Measurements from ENCODE around the gene MLPH.

MLPH gene

GRCh38 chr2:237457388-237457941 lies 29.6 kb upstream of the MLPH start:
- DNase-seq (ENCODE audit: low read depth): no peak
- no peak for TF ChIP-seq CTCF (IDR thresholded peaks at IDR 0.05; ENCODE audit: control insufficient read depth, extremely low read depth, insufficient read depth)
- no peak overlapping the region for H3K4me3 ChIP-seq (ENCODE audit: low read depth, low read length)

- TF ChIP-seq CTCF (IDR thresholded peaks at IDR 0.05; ENCODE audit: control insufficient read depth, extremely low read depth, insufficient read depth): no peak
Measured at GRCh38 chr2:237458519-237458918, 28.5 kb upstream of the MLPH start.

GRCh38 chr2:237459226-237459625 lies 27.8 kb upstream of the MLPH start:
- no peak for TF ChIP-seq CTCF (IDR thresholded peaks at IDR 0.05; ENCODE audit: control insufficient read depth, extremely low read depth, insufficient read depth)
- DNase-seq (ENCODE audit: low read depth): no peak
- no peak overlapping the region for H3K4me3 ChIP-seq (ENCODE audit: low read depth, low read length)

More at GRCh38 chr2:237458519-237458918, 28.5 kb upstream of the MLPH start:
- no peak for DNase-seq (ENCODE audit: low read depth)
- H3K4me3 ChIP-seq (ENCODE audit: low read depth, low read length): no peak overlapping the region

GRCh38 chr2:237459741-237460174 lies 27.3 kb upstream of the MLPH start:
- no peak overlapping the region for H3K4me3 ChIP-seq (ENCODE audit: low read depth, low read length)
- no peak for DNase-seq (ENCODE audit: low read depth)
- no peak for TF ChIP-seq CTCF (IDR thresholded peaks at IDR 0.05; ENCODE audit: control insufficient read depth, extremely low read depth, insufficient read depth)

DNA sequence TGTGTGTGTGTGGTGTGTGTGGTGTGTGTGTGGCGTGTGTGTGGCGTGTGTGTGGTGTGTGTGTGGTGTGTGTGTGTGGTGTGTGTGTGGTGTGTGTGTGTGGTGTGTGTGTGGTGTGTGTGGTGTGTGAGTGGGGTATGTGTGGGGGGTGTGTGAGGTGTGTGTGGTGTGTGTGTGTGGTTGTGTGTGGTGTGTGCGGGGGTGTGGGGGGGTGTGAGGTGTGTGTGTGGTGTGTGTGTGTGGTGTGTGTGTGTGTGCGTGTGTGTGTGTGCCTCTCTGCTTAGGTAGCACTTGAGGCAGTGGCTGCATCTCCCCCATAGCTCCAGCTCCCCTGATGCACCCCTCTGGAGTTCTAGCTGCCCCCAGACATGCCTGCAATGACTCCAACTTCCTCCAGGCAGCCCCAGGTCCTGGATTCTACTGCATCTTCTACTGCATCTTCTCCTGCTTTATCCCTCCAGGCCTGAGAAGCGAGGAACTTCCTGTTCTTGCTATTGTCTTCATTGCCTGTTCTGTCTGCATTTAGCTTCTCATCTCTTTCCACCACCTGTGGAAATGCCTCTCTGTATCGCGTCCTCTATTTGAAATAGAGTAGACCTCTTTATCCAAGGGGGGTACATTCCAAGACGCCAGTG lies 22.2 kb upstream of the MLPH start:
- no peak for TF ChIP-seq CTCF (IDR thresholded peaks at IDR 0.05; ENCODE audit: control insufficient read depth, extremely low read depth, insufficient read depth)
- no peak overlapping the region for H3K4me3 ChIP-seq (ENCODE audit: low read depth, low read length)
- no peak for DNase-seq (ENCODE audit: low read depth)

DNA sequence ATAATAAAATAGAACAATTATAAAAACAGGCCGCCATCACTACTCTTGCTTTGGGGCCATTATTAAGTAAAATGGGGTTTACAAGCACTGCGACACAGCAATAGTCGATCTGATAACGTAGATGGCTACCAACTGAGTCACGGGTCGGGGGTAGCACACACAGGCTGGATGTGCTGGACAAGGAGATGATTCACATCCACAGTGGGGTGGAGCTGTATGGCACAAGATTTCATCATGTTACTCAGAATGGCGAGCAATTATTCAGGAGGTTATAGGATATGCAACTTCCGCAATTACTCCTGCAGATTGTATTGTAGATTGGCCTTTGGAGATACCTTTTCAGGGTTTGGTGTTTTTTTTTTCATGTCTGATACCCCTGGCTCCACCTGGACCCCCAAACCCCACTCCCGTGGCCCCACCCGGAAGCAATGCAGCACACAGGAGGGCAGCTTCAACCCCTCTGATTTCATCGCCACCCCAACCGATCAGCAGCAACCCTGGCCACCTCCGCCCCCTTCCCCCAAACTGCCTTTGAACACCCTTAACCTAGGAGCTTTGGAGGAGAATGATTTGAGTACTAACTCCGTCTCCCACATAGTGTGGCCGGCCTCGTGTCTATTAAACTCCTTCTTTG lies 21.4 kb upstream of the MLPH start:
- DNase-seq (ENCODE audit: low read depth): no peak
- no peak for TF ChIP-seq CTCF (IDR thresholded peaks at IDR 0.05; ENCODE audit: control insufficient read depth, extremely low read depth, insufficient read depth)

More for the DNA sequence above, 21.4 kb upstream of the MLPH start:
- H3K4me3 ChIP-seq (ENCODE audit: low read depth, low read length): no peak overlapping the region
